HG03442 (cell line): ENCODE data around the gene CALML3.

Experiments used
- ATAC-seq: cut with Tn5 transposase; IDR thresholded peaks from one replicate; pipeline ENCODE4 v1.9.1; 2021; ENCODE audit warnings: mild to moderate bottlenecking, moderate library complexity; ENCODE audit not compliant: unreplicated experiment

The CALML3 gene

GRCh38 chr10:5538446-5538845 lies 13.7 kb downstream of the CALML3 start:
- ATAC-seq, result no peak

GRCh38 chr10:5538892-5539651 lies 14.3 kb downstream of the CALML3 start:
- peak; percentile 59 for ATAC-seq

GRCh38 chr10:5540080-5540479 lies 15.3 kb downstream of the CALML3 start:
- ATAC-seq, result no peak

GRCh38 chr10:5540891-5541290 lies 16.1 kb downstream of the CALML3 start:
- ATAC-seq, result no peak

GRCh38 chr10:5542100-5542499 lies 17.3 kb downstream of the CALML3 start:
- ATAC-seq, result no peak

GRCh38 chr10:5543623-5544022 lies 18.9 kb downstream of the CALML3 start:
- no peak for ATAC-seq

- no peak for ATAC-seq
Measured at GRCh38 chr10:5544216-5544805, 19.6 kb downstream of the CALML3 start.

- ATAC-seq, result no peak
Measured at GRCh38 chr10:5545011-5545410, 20.2 kb downstream of the CALML3 start.

- no peak for ATAC-seq
Measured at GRCh38 chr10:5545426-5545777, 20.6 kb downstream of the CALML3 start.

- ATAC-seq, result no peak
Measured at GRCh38 chr10:5545778-5546710, 21.3 kb downstream of the CALML3 start.

GRCh38 chr10:5546891-5547680 lies 22.3 kb downstream of the CALML3 start:
- no peak for ATAC-seq

- ATAC-seq, result no peak
Measured at GRCh38 chr10:5547681-5547930, 22.8 kb downstream of the CALML3 start.

GRCh38 chr10:5547931-5548660 lies 23.3 kb downstream of the CALML3 start:
- no peak for ATAC-seq

- no peak for ATAC-seq
Measured at GRCh38 chr10:5549462-5550249, 24.9 kb downstream of the CALML3 start.

- no peak for ATAC-seq
Measured at GRCh38 chr10:5550250-5550545, 25.4 kb downstream of the CALML3 start.

GRCh38 chr10:5550621-5551530 lies 26.1 kb downstream of the CALML3 start:
- ATAC-seq, result no peak

- ATAC-seq, result peak; percentile 45
Measured at GRCh38 chr10:5551531-5552375, 27.0 kb downstream of the CALML3 start.
